ENCODE results near the gene INPP1.

The INPP1 gene

DNA sequence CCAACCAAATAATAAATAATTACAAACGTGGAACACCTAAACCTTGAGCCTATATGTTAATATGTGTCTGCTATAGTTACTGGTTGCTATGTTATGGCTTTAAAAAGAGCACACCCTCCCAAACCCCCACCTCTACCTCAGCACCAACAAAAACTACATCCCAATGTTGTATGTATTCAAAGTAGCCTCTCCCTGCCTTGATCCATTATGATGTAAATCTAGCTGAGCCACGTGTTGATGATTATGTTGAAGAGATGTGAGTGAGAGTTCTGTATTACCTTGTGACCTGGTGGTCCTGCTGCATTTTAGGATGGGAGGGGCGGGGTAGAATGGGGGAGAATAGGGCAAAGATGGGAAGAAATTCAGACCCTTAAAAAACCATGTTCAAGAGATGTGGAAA, 69.6 kb downstream of the INPP1 start:
- DNase-seq = no peak

DNA sequence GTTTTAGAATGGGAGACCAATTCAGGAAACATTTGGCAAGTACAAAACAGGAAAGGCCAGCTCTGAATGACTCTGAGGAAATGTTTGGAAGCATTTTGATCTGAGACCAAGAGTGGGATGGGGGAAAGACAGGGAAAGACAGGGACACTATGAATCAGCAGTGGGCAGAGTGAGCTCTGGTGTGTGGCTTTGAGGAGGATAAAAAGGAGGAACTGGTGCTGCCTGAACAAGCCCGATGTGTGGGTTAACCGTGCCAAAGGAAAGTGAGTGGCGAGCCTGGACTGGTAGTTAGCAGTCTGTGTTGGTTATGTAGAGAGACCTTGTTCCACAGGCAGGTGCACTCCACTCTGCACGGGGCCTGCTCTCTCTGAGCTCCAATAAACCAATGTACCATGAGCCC, 70.0 kb downstream of the INPP1 start:
- DNase-seq = no peak

DNA sequence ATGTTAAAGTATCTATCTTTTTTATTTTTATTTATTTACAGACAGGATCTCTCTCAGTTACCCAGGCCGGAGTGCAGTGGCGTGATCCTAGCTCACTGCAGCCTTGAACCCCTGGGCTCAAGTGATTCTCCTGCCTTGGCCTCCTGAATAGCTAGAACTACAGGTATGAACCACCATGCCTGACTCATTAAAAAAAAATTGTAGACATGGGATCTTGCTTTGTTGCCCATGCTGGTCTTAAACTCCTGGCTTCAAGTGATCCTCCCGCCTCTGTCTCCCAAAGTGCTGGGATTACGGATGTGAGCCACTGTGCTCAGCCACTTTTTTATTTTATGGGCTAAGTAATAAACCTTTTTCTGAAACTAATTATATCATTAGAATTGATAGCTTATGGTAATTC, 71.9 kb downstream of the INPP1 start:
- DNase-seq = no peak

DNA sequence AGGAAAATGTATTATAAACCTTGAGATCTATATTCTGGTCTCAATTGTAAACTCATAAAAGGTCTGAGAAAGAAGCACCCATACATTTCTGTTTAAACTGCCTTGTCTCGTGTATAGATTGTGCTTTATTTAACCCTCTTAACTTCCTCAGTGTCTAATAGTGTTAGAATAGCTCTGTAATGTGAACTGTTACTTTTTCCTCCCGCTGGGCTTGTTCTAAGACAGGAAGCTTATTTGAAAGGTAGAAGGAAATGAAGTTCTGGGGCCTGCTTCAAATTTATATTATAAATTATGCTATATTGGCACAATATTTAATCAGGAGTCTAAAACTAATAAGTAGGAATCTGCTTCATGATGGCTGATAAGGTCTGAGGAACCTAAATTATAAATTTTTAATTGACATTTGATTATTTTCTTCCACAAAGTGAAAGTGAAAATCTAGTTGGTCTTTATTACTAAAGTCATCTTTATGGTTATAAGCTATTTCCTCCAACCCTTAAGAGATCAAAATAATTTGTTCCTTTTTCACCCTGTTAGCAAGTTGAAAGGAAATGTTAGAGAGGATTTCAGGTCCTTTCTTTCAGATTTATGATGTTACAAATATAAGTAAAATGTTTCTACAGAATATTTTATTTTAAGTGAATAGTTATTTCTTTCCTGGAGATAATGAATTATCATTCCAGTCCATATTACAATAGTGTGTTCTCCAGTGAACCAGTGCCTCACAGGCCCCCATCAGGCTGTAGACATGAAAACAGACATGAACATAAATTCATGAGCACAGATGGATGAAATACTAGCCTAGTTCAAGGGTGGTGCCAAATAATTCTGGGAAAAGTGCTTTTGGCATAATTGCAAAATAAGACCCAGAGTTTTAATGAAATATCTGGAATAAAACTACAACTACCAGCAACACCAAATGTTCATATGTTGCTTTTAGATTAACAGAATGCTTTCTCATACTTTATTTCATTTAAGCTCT, 72.7 kb downstream of the INPP1 start:
- no peak for DNase-seq

DNA sequence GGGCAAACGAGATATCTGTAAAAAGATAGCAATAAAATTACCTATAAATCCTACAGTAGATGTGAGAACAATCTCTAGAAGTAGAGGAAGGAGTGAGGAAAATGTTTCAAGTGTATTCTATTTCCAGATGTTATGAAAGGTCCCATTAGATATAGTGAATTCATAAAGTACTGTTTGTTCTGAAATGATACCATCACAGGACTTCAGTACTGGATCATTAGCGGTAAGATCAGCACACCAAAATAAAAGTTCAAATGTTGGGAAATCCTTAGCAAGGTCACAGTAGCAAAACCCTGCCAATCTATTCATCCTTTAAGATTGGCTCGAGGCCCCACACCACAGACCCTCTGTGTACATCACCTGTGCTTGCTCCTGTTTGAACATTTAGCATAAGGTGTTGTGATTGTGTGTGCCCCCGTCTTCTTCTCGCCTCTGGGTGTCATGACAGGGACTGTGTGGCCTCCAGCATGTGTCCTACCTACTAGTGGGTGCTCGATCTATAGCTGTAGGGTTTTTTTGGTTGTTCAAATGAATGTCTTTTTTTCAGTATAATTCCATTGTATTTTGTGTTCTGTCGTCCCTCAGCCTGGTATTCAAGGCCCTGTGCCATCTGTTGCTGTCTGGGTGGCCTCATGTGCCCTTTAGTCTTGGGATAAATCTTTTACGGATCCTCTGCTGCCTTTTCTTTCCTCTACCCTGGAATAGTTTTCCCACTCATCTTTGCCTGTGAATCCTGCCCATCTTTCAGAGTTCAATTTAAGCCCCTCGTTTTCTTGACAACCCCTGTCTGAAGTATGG, 73.9 kb downstream of the INPP1 start:
- no peak for DNase-seq

DNA sequence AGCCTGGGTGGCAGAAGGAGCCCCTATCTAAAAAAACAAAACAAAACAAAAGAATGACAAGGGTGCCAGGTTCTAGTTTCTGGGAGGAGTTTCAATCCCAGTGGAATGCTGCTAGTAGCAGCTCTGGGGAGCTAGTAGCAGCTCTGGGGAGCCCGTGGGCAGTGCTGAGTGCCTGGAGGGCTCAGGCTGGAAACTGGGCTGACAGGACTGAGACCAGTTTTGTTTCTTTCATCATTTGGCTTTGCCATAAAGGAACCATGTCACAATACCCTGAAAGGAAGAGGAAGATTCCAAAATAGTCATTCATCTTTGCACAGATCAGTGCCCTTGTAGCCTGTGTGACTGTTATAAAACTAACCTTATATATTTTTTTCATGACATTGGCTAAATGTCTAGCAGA, 75.3 kb downstream of the INPP1 start:
- no peak for DNase-seq

DNA sequence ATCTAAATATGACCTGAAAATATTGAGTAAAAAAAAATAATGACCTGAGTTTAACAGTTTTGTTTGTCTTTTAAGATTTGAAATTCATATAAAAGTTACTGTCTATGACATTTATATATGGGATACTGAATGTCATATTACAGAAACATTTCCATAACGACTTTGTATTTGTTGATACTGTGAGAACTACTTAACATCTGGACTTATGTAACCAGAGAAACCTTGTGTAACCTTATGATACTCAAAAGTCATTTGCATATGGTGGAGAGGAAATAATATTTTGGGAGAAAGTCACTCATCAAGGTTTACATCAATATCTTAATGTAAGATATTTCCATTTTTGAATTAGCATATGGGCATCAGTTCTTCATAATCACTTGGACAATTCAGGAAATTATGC, 77.4 kb downstream of the INPP1 start:
- no peak for DNase-seq

Measured in amniotic stem cell (primary cell).